HG03139 (cell line): ENCODE results near the gene TBCD.
A peak's percentile ranks its signal among the peaks of the same experiment; 100 is the strongest.

Experiments
- ATAC-seq: cut with Tn5 transposase; IDR thresholded peaks from one replicate; pipeline ENCODE4 v1.9.1; 2021; ENCODE audit not compliant: unreplicated experiment

TBCD gene

GRCh38 chr17:82867763-82868325 is 116.0 kb downstream of the TBCD start:
- ATAC-seq: no peak

DNA sequence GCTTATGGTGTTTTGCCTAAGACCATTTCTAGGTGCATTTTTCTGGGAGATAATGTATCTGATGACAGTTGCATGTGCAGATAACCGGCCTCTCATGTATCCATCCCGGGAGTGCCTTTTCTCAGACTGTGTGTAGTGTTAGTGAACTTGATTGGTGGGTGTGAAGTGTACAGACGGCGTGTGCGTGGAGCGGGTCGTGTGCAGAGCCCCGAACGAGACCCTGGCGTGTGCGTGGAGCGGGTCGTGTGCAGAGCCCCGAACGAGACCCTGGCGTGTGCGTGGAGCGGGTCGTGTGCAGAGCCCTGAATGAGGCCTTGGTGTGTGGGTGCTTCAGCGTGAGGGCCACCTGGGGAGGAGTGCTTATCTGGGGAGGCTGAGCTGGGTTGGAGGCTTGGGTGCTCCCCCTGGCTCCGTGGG is 116.9 kb downstream of the TBCD start:
- ATAC-seq: no peak

DNA sequence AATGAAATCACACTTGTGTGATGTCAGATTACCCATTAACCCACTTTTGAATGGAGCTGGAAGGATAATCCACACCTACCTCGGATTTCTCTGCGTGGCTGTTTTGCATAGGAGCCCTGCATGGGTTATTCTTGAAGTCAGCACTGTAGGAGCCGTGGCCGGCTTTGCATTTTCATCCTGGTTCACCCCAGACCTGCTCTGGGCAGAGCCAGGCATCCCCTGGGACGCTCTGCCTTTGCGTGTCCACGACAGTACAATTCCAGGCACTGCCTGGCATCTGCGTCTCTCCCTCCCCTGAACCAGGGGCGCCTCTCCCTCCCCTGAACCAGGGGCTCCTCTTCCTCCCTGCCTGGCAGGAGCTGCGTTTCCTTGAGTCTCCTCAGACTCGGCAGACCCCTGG is 117.7 kb downstream of the TBCD start:
- ATAC-seq: no peak

DNA sequence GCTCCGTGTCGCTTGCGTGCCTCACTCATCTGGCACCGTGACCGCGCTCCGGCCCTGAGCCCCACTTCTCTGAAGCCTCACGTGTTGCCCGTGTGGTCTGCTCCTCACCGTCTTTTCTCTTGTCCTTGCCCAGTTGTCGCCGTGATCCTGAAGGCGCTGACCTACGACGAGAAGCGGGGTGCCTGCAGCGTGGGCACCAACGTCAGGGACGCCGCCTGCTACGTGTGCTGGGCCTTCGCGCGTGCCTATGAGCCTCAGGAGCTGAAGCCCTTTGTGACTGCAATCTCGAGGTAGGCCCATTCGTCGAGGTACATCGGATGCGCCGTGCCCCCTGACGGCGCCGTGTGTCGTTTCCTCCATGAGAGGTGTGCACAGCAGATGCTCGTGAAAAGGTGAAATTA is 118.2 kb downstream of the TBCD start:
- no peak for ATAC-seq

GRCh38 chr17:82870541-82870940 is 118.7 kb downstream of the TBCD start:
- no peak for ATAC-seq

- ATAC-seq: peak; percentile 71
Measured at GRCh38 chr17:82871056-82871775, 119.4 kb downstream of the TBCD start.

- no peak for ATAC-seq
Measured at GRCh38 chr17:82871776-82872561, 120.1 kb downstream of the TBCD start.

GRCh38 chr17:82872591-82873520 is 121.0 kb downstream of the TBCD start:
- no peak for ATAC-seq

GRCh38 chr17:82873521-82873920 is 121.7 kb downstream of the TBCD start:
- ATAC-seq: no peak

- ATAC-seq: no peak
Measured at GRCh38 chr17:82874011-82874835, 122.4 kb downstream of the TBCD start.

DNA sequence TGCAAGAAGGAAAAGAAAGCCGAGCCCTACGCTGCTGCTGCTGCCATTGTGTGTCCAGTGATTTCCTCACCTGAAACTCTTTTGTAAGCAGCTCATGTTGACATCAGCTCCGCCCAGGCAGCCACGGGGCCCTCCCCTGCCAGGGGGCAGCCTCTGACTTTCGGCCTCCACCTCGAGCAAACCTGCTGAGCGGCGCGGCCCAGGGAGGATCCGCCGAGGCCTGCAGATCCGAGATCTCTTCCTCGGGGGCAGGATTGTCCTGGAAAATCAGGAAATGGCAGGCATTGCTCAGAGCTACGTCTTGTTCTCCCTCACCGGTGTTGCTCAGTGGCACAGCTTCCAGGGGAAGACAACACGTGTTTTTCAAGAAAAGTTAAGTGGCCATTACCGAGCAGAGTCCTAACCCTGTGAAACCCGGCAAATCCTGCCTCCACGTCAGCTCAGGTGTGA is 123.6 kb downstream of the TBCD start:
- no peak for ATAC-seq

DNA sequence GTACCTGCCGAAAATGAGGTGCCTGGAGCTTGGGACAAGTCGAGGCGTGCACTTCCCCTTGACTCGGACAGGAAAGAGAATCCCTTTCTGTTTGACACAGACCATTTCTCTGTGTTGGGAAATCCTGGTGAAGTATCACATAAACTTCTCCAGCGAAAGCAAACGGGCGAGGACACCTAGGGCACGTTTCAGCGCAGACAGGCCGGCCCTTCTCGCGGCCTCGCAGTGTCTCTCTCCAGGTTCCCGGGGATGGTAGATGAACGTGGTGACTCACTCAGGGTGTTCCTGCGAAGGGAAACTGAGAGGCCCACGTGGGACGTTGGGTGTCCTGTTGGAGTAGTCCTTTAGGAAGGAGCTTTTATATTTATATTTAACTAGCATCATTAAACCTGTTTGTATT is 124.3 kb downstream of the TBCD start:
- ATAC-seq: no peak

DNA sequence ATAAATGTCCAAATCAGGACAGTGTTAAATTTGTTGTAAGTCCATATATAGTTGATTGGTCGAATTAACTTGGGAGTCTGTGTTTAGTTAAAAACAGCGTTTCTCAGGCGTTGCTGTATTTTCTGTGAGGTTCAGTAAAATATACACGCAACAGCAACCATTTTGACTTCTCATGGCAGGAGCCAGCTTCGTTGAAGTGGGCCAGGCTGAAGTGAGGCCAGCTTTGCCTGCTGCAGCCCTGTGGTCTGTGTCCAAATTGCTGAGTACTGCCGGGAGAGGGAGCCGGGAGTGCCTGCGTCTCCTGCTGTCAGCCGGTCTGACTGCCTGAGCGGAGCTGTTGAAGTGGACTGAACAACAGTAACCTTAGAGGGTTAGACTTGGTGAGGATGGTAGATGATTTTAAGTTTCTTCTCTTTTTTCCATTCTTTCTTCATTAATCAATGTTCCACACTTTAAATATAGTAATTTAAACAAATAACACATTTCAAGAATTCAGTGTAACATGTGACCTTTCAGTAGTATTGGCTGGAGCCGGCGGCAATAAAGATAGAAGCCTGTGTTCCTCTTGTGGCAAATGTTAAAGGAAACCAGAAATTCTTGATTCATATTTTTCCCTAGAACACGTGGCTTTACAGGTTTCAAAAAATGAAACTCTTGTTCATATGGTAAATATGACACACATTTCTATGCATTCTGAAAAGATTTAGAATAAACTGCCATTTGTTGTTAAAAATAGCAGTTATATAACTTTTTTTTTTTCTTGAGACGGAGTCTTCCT is 124.9 kb downstream of the TBCD start:
- no peak for ATAC-seq

- no peak for ATAC-seq
Measured at GRCh38 chr17:82878527-82878926, 126.7 kb downstream of the TBCD start.

DNA sequence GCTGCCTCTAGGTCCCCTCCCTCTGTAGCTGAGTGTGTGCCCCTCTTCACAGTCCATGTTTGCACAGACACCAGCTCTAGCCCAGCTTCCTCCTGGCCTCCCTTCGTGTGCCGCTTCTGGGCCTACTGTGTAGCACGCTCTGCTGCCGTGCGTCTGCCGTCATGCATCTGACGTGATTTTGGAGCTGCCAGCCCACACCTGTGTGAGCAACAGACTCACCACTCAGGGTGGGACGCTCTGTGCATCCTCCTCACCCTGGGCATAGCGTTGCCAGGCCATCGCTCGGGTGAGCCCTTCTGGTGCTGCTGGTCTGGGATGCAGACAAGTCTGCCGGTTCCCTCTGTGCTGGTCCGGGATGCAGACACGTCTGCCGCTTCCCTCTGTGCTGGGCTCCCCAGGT is 127.4 kb downstream of the TBCD start:
- no peak for ATAC-seq

- ATAC-seq: no peak
Measured at GRCh38 chr17:82880620-82881323, 128.9 kb downstream of the TBCD start.

DNA sequence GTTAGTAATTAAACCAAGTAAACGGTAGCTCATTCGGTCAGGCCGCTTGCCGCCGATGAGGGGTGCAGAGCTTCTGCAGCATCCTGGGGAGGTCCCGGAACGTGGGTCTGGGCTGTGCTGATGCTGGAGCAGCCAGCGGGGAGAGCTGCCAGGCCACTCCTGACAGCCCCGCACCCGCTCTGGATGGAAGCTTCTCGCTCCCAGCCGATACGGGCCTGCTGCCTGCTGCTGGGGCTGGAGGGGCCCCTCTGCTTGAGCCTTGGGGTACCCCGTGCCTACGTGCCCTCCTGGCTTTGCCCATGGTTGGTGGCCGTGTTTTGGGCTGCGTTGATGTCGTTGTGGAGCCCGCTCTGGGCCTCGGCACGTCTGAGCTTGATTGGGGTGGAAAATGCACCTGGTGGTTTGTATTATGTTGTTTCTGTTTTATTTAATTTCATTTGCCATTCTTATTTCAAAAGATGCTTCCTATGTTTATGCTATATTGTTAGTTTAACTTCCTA is 129.5 kb downstream of the TBCD start:
- no peak for ATAC-seq

DNA sequence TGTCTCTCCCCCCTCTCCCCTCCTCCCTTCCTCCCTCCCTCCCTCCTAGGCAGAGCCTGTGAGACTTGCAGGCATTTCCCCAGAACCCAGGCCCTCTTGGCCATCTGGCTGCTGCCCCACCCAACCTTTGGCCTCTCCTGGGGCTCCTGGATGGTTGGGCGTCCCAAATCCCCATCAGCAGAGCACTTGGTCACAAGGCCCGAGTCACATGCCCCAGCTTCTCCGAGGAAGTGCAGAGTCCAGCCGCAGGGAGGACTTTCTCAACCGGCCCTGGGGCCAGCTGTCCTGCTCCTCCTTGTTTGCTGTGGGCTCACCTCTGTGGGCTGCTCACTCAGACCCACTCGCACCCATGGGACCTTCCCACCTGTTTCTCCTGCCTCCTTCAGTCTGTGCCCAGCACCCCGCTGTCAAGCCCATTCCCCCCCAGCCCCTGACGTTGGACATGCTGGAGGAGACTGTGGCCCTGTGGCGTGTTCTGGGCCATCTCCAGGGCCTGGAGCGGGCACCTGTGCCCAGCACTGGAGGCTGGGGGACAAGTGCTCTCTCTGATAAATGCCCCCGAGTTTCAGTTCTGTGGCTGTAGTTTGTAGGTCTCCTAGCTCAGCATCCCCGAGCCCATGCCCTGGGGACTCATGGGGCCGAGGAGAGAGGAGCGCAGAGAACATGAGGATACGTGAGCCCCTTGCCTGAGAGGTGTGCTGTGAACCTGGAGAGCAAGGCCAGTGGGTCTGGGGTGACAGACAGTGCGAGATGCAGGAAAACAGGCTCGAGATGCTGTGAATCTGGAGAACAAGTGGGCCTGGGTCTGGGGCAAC is 130.2 kb downstream of the TBCD start:
- no peak for ATAC-seq
